Ishikawa (cell line): ENCODE results near the gene LYZ.

Experiments
- CEBPB ChIP-seq: IDR thresholded peaks from 2 replicates; pipeline ENCODE4 v1.6.1; 2012
- CREB1 ChIP-seq: IDR thresholded peaks from 2 replicates; pipeline ENCODE4 v1.6.1; 2012; ENCODE audit warnings: low read depth
- EP300 ChIP-seq: IDR thresholded peaks from 2 replicates; pipeline ENCODE4 v1.6.1; 2012; ENCODE audit warnings: borderline replicate concordance
- NFIC ChIP-seq: IDR thresholded peaks from 2 replicates; pipeline ENCODE4 v1.6.1; 2012
- RAD21 ChIP-seq: IDR thresholded peaks from 2 replicates; pipeline ENCODE4 v1.6.1; 2012; ENCODE audit warnings: low read depth
- TAF1 ChIP-seq: IDR thresholded peaks from 2 replicates; pipeline ENCODE4 v1.6.1; 2012; ENCODE audit warnings: low read depth, mild to moderate bottlenecking
- TCF12 ChIP-seq: IDR thresholded peaks from 2 replicates; pipeline ENCODE4 v1.6.1; 2012; ENCODE audit warnings: low read depth
- TEAD4 ChIP-seq: IDR thresholded peaks from 2 replicates; pipeline ENCODE4 v1.6.1; 2012
- YY1 ChIP-seq: IDR thresholded peaks from 2 replicates; pipeline ENCODE4 v1.6.1; 2012; ENCODE audit warnings: low read depth
- ZBTB7A ChIP-seq: IDR thresholded peaks from 2 replicates; pipeline ENCODE4 v1.6.1; 2012; ENCODE audit warnings: low read depth
- TF ChIP-seq, protein P1 (sequence below): IDR thresholded peaks from 2 replicates; pipeline ENCODE4 v1.6.1; 2012
- TF ChIP-seq, protein P2 (sequence below): IDR thresholded peaks from 2 replicates; pipeline ENCODE4 v1.6.1; 2012; ENCODE audit warnings: low read depth, mild to moderate bottlenecking
- TF ChIP-seq, protein P3 (sequence below): IDR thresholded peaks from 2 replicates; pipeline ENCODE4 v1.6.1; 2012

DNA sequence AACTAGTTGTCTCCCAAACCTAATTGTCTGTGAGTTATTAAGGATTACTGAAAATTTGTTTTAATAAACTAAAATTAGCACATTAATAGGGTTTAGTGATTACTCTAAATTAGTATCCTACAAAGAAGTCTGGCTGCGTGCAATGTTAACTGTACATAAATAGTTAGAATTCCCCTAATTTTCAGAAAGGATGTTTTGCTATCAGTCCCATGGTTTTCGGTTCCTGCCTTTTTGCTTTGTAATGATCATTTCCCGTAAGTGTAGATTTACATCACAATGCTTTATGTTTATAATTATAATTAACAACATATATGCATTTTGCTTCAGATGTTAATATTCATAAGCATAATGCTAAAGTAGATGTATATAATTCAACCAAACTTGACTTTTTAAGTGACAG, 19.8 kb upstream of the LYZ start:
- TF ChIP-seq RAD21 (no peak), YY1 (no peak), NFIC (no peak), TAF1 (no peak), TCF12 (no peak), EP300 (no peak), TEAD4 (no peak), CREB1 (no peak), CEBPB (no peak), ZBTB7A (no peak)
- TF ChIP-seq, protein P1, sequence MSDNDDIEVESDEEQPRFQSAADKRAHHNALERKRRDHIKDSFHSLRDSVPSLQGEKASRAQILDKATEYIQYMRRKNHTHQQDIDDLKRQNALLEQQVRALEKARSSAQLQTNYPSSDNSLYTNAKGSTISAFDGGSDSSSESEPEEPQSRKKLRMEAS = no peak
- TF ChIP-seq, protein P2, sequence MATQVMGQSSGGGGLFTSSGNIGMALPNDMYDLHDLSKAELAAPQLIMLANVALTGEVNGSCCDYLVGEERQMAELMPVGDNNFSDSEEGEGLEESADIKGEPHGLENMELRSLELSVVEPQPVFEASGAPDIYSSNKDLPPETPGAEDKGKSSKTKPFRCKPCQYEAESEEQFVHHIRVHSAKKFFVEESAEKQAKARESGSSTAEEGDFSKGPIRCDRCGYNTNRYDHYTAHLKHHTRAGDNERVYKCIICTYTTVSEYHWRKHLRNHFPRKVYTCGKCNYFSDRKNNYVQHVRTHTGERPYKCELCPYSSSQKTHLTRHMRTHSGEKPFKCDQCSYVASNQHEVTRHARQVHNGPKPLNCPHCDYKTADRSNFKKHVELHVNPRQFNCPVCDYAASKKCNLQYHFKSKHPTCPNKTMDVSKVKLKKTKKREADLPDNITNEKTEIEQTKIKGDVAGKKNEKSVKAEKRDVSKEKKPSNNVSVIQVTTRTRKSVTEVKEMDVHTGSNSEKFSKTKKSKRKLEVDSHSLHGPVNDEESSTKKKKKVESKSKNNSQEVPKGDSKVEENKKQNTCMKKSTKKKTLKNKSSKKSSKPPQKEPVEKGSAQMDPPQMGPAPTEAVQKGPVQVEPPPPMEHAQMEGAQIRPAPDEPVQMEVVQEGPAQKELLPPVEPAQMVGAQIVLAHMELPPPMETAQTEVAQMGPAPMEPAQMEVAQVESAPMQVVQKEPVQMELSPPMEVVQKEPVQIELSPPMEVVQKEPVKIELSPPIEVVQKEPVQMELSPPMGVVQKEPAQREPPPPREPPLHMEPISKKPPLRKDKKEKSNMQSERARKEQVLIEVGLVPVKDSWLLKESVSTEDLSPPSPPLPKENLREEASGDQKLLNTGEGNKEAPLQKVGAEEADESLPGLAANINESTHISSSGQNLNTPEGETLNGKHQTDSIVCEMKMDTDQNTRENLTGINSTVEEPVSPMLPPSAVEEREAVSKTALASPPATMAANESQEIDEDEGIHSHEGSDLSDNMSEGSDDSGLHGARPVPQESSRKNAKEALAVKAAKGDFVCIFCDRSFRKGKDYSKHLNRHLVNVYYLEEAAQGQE = no peak
- TF ChIP-seq, protein P3, sequence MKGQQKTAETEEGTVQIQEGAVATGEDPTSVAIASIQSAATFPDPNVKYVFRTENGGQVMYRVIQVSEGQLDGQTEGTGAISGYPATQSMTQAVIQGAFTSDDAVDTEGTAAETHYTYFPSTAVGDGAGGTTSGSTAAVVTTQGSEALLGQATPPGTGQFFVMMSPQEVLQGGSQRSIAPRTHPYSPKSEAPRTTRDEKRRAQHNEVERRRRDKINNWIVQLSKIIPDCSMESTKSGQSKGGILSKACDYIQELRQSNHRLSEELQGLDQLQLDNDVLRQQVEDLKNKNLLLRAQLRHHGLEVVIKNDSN = no peak
